Panc1 (cell line): ENCODE results near the gene GULP1. TPM values are rescaled to one million over a fixed set of nuclear protein-coding genes. Genes with fewer than 3 reads are reported as not detected.

ENCODE experiments used
- ATAC-seq: fragments of 200-7000 bp; cut with Tn5 transposase; 2 replicates; pipeline ENCODE4 v1.9.1; 2020; ENCODE audit warnings: mild to moderate bottlenecking, moderate library complexity
- BruUV-seq: library from RNA; stranded (reverse); fragments of 400-500 nt; replicated peaks from 2 replicates; lab custom pipeline; 2021; lab: Mats Ljungman, UMichigan
- CTCF ChIA-PET: fragments of 300-600 bp; sonication (Branson Sonifier 250); formaldehyde crosslinking; loops from one replicate; lab custom pipeline; 2022; ENCODE audit warnings: antibody characterized with exemption; lab: Charles Lee
- POLR2A ChIA-PET: fragments of 300-600 bp; sonication (Branson Sonifier 250); formaldehyde crosslinking; loops from one replicate; lab custom pipeline; 2022; ENCODE audit warnings: antibody characterized with exemption; lab: Charles Lee
- DNase-seq: peaks from one replicate; pipeline ENCODE4 v3.0.0-alpha.2; 2010; ENCODE audit warnings: low read depth, low spot score
- H3K27ac ChIP-seq: 2 replicates; pipeline ENCODE4 v1.5.1; 2011; ENCODE audit warnings: mild to moderate bottlenecking, low read length, inconsistent platforms
- H3K27me3 ChIP-seq: fragments of 200-500 bp; sonication (Bioruptor generic); 2 replicates; pipeline ENCODE4 v1.6.0; 2014; ENCODE audit warnings: low read length, inconsistent platforms; ENCODE audit not compliant: control insufficient read depth, insufficient read depth
- H3K36me3 ChIP-seq: fragments of 200-500 bp; sonication (Bioruptor generic); 2 replicates; pipeline ENCODE4 v1.5.1; 2014; ENCODE audit warnings: inconsistent platforms, mild to moderate bottlenecking, low read length, moderate library complexity; ENCODE audit not compliant: control insufficient read depth, insufficient read depth
- H3K4me1 ChIP-seq: 2 replicates; pipeline ENCODE4 v1.5.1; 2011; ENCODE audit warnings: inconsistent platforms, mild to moderate bottlenecking, low read length, moderate library complexity; ENCODE audit not compliant: control insufficient read depth, insufficient read depth
- H3K4me3 ChIP-seq, 2 experiments: 2 replicates each; pipeline ENCODE4 v1.5.1; 2011 to 2012; ENCODE audit warnings: low read depth in 2 of 2, low read length in 2 of 2, mild to moderate bottlenecking in 2 of 2, inconsistent platforms in 1 of 2, moderate library complexity in 1 of 2
- H3K9me3 ChIP-seq: fragments of 200-500 bp; sonication (Bioruptor generic); 2 replicates; pipeline ENCODE4 v1.5.1; 2014; ENCODE audit warnings: low read depth, mild to moderate bottlenecking, inconsistent platforms, low read length, moderate library complexity; ENCODE audit not compliant: control insufficient read depth, insufficient read depth
- CTCF ChIP-seq: fragments of 450-650 bp; IDR thresholded peaks from 2 replicates; pipeline ENCODE4 v1.5.1; 2017; ENCODE audit warnings: mild to moderate bottlenecking
- POLR2AphosphoS5 ChIP-seq: IDR thresholded peaks from 2 replicates; pipeline ENCODE4 v1.6.1; 2012; ENCODE audit warnings: mild to moderate bottlenecking, low read depth, low read length, moderate library complexity
- SIN3A ChIP-seq: IDR thresholded peaks from 2 replicates; pipeline ENCODE4 v1.6.1; 2012; ENCODE audit warnings: low read depth, mild to moderate bottlenecking, low read length, moderate library complexity, borderline replicate concordance; ENCODE audit not compliant: insufficient read depth
- TCF7L2 ChIP-seq: IDR thresholded peaks from 2 replicates; pipeline ENCODE4 v1.6.1; 2011; ENCODE audit warnings: mild to moderate bottlenecking, low read depth, low read length, inconsistent platforms
- in situ Hi-C: cut with HindIII; loops from 2 replicates; pipeline ENCODE4 v1.10.0; 2016; ENCODE audit warnings: low sequenced_read_pairs, low pct_unique_long_range_greater_than_20kb
- intact Hi-C: fragments of 100-400 bp; cut with micrococcal nuclease; formaldehyde crosslinking; loops from one replicate; pipeline ENCODE4 v1.10.0; 2022; ENCODE audit not compliant: unreplicated experiment
- total RNA-seq: library from RNA; stranded (reverse); gene quantifications from one replicate; pipeline ENCODE4 v1.2.1, GENCODE V29; 2021; ENCODE audit not compliant: unreplicated experiment
- TF ChIP-seq, protein P1 (sequence below), 2 experiments: IDR thresholded peaks; 2 replicates each; pipeline ENCODE4 v1.6.1; 2011 to 2012; ENCODE audit warnings: low read depth in 2 of 2, control low read depth in 1 of 2, low read length in 1 of 2, mild to moderate bottlenecking in 1 of 2, moderate library complexity in 1 of 2; ENCODE audit not compliant: insufficient read depth in 1 of 2

The GULP1 gene
- total RNA-seq, 1 experiment from 2014 or later: 51.5 TPM

GRCh38 chr2:188324067-188324466, 32.4 kb downstream of the GULP1 start:
- no TSS peak for BruUV-seq
- H3K27ac ChIP-seq: peak overlapping the region; percentile 61
- no peaks in the 10 kb centered on the region for H3K36me3 ChIP-seq
- TF ChIP-seq POLR2AphosphoS5: no peak
- no peak for TF ChIP-seq SIN3A
- no peak for TF ChIP-seq CTCF
- TF ChIP-seq, protein P1, sequence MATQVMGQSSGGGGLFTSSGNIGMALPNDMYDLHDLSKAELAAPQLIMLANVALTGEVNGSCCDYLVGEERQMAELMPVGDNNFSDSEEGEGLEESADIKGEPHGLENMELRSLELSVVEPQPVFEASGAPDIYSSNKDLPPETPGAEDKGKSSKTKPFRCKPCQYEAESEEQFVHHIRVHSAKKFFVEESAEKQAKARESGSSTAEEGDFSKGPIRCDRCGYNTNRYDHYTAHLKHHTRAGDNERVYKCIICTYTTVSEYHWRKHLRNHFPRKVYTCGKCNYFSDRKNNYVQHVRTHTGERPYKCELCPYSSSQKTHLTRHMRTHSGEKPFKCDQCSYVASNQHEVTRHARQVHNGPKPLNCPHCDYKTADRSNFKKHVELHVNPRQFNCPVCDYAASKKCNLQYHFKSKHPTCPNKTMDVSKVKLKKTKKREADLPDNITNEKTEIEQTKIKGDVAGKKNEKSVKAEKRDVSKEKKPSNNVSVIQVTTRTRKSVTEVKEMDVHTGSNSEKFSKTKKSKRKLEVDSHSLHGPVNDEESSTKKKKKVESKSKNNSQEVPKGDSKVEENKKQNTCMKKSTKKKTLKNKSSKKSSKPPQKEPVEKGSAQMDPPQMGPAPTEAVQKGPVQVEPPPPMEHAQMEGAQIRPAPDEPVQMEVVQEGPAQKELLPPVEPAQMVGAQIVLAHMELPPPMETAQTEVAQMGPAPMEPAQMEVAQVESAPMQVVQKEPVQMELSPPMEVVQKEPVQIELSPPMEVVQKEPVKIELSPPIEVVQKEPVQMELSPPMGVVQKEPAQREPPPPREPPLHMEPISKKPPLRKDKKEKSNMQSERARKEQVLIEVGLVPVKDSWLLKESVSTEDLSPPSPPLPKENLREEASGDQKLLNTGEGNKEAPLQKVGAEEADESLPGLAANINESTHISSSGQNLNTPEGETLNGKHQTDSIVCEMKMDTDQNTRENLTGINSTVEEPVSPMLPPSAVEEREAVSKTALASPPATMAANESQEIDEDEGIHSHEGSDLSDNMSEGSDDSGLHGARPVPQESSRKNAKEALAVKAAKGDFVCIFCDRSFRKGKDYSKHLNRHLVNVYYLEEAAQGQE (IDR thresholded peaks at IDR 0.05; ENCODE audit: insufficient read depth in 1 of 2, low read depth in 2 of 2, low read length in 1 of 2): no peak
- no peak for TF ChIP-seq TCF7L2
- H3K4me3 ChIP-seq: no peak overlapping the region
- H3K27me3 ChIP-seq: no peaks in the 10 kb centered on the region
- peaks cover 44% of the 10 kb centered on the region for H3K4me1 ChIP-seq
- intact Hi-C loops: no loop called here
- ChIA-PET CTCF (interaction anchor here (0.7 kb wide), 1 partner anchor 81 kb away, joined by 4 read pairs; no protein-coding TSS in a partner anchor), POLR2A (interaction anchor here (0.6 to 0.7 kb wide), 2 partner anchors 26 to 65 kb away, joined by 4 to 6 read pairs; no protein-coding TSS in a partner anchor)
- no peak for ATAC-seq
- H3K9me3 ChIP-seq: no peaks in the 10 kb centered on the region
- no peak for DNase-seq
- in situ Hi-C loops: no loop called here

DNA sequence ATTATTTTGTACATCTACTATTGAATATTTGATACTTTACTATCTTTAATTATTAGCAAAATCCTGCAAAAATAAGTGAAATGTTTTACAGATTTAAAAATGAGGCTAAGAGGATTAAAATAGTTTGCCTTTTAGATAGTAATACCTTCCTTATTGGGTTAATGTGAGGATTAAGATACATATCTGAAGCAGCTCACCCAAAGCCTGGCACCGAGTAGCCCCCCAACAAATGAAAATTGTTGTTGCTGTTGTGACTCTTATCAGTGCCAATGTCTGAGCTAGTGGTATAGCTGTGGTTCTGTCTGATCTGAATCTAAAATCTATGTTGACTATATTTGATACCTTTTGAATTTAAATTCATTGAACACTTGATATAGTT, 34.6 kb downstream of the GULP1 start:
- Histone ChIP-seq H3K9me3 (no peaks in the 10 kb centered on the region), H3K27ac (peak overlapping the region; percentile 73; the same call in 1 of the 2 replicates), H3K4me3 (no peak overlapping the region), H3K4me1 (peaks cover 42% of the 10 kb centered on the region), H3K36me3 (no peaks in the 10 kb centered on the region), H3K27me3 (no peaks in the 10 kb centered on the region)
- BruUV-seq: no TSS peak
- DNase-seq: no peak
- in situ Hi-C loops: no loop called here
- no peak for ATAC-seq
- intact Hi-C loops: no loop called here
- ChIA-PET POLR2A (interaction anchor here (0.7 kb wide), 1 partner anchor 132 kb away, joined by 3 read pairs; no protein-coding TSS in a partner anchor), CTCF (interaction anchor here (0.7 kb wide), 1 partner anchor 35 kb away, joined by 5 read pairs; the partner anchor contains the start of gene GULP1)
- TF ChIP-seq CTCF (no peak), SIN3A (no peak), POLR2AphosphoS5 (no peak), TCF7L2 (no peak)
- TF ChIP-seq, protein P1 (IDR thresholded peaks at IDR 0.05; ENCODE audit: insufficient read depth in 1 of 2, low read depth in 2 of 2, low read length in 1 of 2): no peak
